ENCODE measurements around the gene PARP12. TPM values are rescaled to one million over a fixed set of nuclear protein-coding genes. Genes with fewer than 3 reads are reported as not detected.

PARP12 gene
- total RNA-seq, 1 donor from 2014 or later: 6.8 TPM

GRCh38 chr7:140070546-140070945, 7.8 kb upstream of the PARP12 start:
- H3K36me3 Mint-ChIP-seq: peaks cover 2% of the 10 kb centered on the region
- no peaks in the 10 kb centered on the region for H3K4me1 Mint-ChIP-seq
- no peak overlapping the region for H3K27ac Mint-ChIP-seq

GRCh38 chr7:140069298-140069949, 6.7 kb upstream of the PARP12 start:
- no peaks in the 10 kb centered on the region for H3K27me3 Mint-ChIP-seq (ENCODE audit: insufficient read depth, low read depth)
- no peak overlapping the region for H3K27ac ChIP-seq

More at GRCh38 chr7:140070546-140070945, 7.8 kb upstream of the PARP12 start:
- H3K4me3 Mint-ChIP-seq: no peak overlapping the region
- Histone ChIP-seq H3F3A (ENCODE audit: low read depth) (no peaks in the 10 kb centered on the region), H3K9me3 (ENCODE audit: low read depth) (no peaks in the 10 kb centered on the region), H3K4me3 (no peak overlapping the region), H3K4me1 (no peaks in the 10 kb centered on the region), H3K27ac (no peak overlapping the region), H2AFZ (replicated peaks) (no peak overlapping the region), H4K20me1 (ENCODE audit: low read depth) (no peaks in the 10 kb centered on the region), H3K27me3 (no peaks in the 10 kb centered on the region), H3K36me3 (no peaks in the 10 kb centered on the region), H3K4me2 (no peak overlapping the region), H3K9ac (no peak overlapping the region), H3K79me2 (ENCODE audit: low read depth) (no peaks in the 10 kb centered on the region)
- no peaks in the 10 kb centered on the region for H3K27me3 Mint-ChIP-seq (ENCODE audit: insufficient read depth, low read depth)
- H3K9me3 Mint-ChIP-seq: peaks cover 19% of the 10 kb centered on the region
- TF ChIP-seq EZH2phosphoT487 (IDR thresholded peaks at IDR 0.05) (no peak), EZH2 (IDR thresholded peaks at IDR 0.05) (no peak), CTCF (IDR thresholded peaks at IDR 0.05) (no peak)
- DNase-seq (ENCODE audit: low spot score): no peak

GRCh38 chr7:140068033-140068432, 5.3 kb upstream of the PARP12 start:
- Histone ChIP-seq H3K4me3 (no peak overlapping the region), H3F3A (ENCODE audit: low read depth) (peaks cover 6% of the 10 kb centered on the region), H3K4me2 (no peak overlapping the region), H3K9ac (no peak overlapping the region), H2AFZ (replicated peaks) (no peak overlapping the region), H3K4me1 (no peaks in the 10 kb centered on the region), H3K27ac (no peak overlapping the region), H3K36me3 (no peaks in the 10 kb centered on the region), H3K79me2 (ENCODE audit: low read depth) (no peaks in the 10 kb centered on the region), H3K9me3 (ENCODE audit: low read depth) (no peaks in the 10 kb centered on the region), H4K20me1 (ENCODE audit: low read depth) (no peaks in the 10 kb centered on the region), H3K27me3 (peaks cover 15% of the 10 kb centered on the region)
- Mint-ChIP-seq H3K4me1 (no peaks in the 10 kb centered on the region), H3K4me3 (no peak overlapping the region), H3K36me3 (peaks cover 2% of the 10 kb centered on the region), H3K9me3 (peaks cover 27% of the 10 kb centered on the region), H3K27ac (no peak overlapping the region), H3K27me3 (ENCODE audit: insufficient read depth, low read depth) (peaks cover 11% of the 10 kb centered on the region)
- TF ChIP-seq EZH2phosphoT487 (IDR thresholded peaks at IDR 0.05): no peak
- TF ChIP-seq CTCF (IDR thresholded peaks at IDR 0.05): no peak
- no peak for TF ChIP-seq EZH2 (IDR thresholded peaks at IDR 0.05)
- DNase-seq (ENCODE audit: low spot score): no peak

More at GRCh38 chr7:140069298-140069949, 6.7 kb upstream of the PARP12 start:
- Mint-ChIP-seq H3K4me3 (no peak overlapping the region), H3K9me3 (peaks cover 22% of the 10 kb centered on the region), H3K36me3 (peaks cover 2% of the 10 kb centered on the region), H3K27ac (no peak overlapping the region), H3K4me1 (no peaks in the 10 kb centered on the region)
- Histone ChIP-seq H3K4me2 (no peak overlapping the region), H3K27me3 (peaks cover 1% of the 10 kb centered on the region), H3K79me2 (ENCODE audit: low read depth) (no peaks in the 10 kb centered on the region), H2AFZ (replicated peaks) (no peak overlapping the region), H4K20me1 (ENCODE audit: low read depth) (no peaks in the 10 kb centered on the region), H3F3A (ENCODE audit: low read depth) (no peaks in the 10 kb centered on the region), H3K9me3 (ENCODE audit: low read depth) (no peaks in the 10 kb centered on the region), H3K4me3 (no peak overlapping the region), H3K4me1 (no peaks in the 10 kb centered on the region), H3K9ac (no peak overlapping the region), H3K36me3 (no peaks in the 10 kb centered on the region)
- TF ChIP-seq CTCF (IDR thresholded peaks at IDR 0.05) (no peak), EZH2phosphoT487 (IDR thresholded peaks at IDR 0.05) (no peak), EZH2 (IDR thresholded peaks at IDR 0.05) (no peak)
- no peak for DNase-seq (ENCODE audit: low spot score)

All from neural progenitor cell (in vitro differentiated cells).